Caco-2 (cell line): ENCODE results near the gene HAND2. TPM values are rescaled to one million over a fixed set of nuclear protein-coding genes. Genes with fewer than 3 reads are reported as not detected.

Experiments used
- BruUV-seq: library from RNA; stranded (reverse); fragments of 400-500 nt; replicated peaks from 2 replicates; lab custom pipeline; 2021; lab: Mats Ljungman, UMichigan
- CTCF ChIA-PET: fragments of 300-600 bp; sonication (Branson Sonifier 250); formaldehyde crosslinking; loops from one replicate; lab custom pipeline; 2022; ENCODE audit warnings: antibody characterized with exemption; lab: Charles Lee
- POLR2A ChIA-PET: fragments of 300-600 bp; sonication (Branson Sonifier 250); formaldehyde crosslinking; loops from one replicate; lab custom pipeline; 2022; ENCODE audit warnings: antibody characterized with exemption; lab: Charles Lee
- DNase-seq, 2 experiments: peaks; one replicate each; pipeline versions ENCODE4 v3.0.0 to v3.0.0-alpha.2; 2020 to 2022
- H3K27me3 ChIP-seq: replicated peaks from 2 replicates; pipeline ENCODE4 v1.6.0; 2011; ENCODE audit warnings: low read length; ENCODE audit not compliant: control insufficient read depth, insufficient read depth
- H3K36me3 ChIP-seq: 2 replicates; pipeline ENCODE4 v1.5.1; 2011; ENCODE audit warnings: low read length; ENCODE audit not compliant: control insufficient read depth, insufficient read depth
- H3K4me1 ChIP-seq: fragments of 250-450 bp; sonication (Bioruptor Pico); 2 replicates; pipeline ENCODE4 v1.5.1; 2020; ENCODE audit warnings: mild to moderate bottlenecking
- H3K4me3 ChIP-seq: 2 replicates; pipeline ENCODE4 v1.5.1; 2011; ENCODE audit warnings: low read depth, mild to moderate bottlenecking, control low read depth, low read length
- H3K9me3 ChIP-seq: fragments of 250-450 bp; sonication (Bioruptor Pico); 2 replicates; pipeline ENCODE4 v1.5.1; 2020; ENCODE audit warnings: mild to moderate bottlenecking, moderate library complexity
- H3K27ac Mint-ChIP-seq: one replicate; pipeline ENCODE4 v1.8.0; 2022; ENCODE audit warnings: mixed read lengths; ENCODE audit not compliant: unreplicated experiment
- H3K27me3 Mint-ChIP-seq: one replicate; pipeline ENCODE4 v1.8.0; 2022; ENCODE audit warnings: mixed read lengths; ENCODE audit not compliant: insufficient read depth, unreplicated experiment
- H3K36me3 Mint-ChIP-seq: one replicate; pipeline ENCODE4 v1.8.0; 2022; ENCODE audit warnings: mild to moderate bottlenecking, mixed read lengths; ENCODE audit not compliant: insufficient read depth, unreplicated experiment
- H3K4me1 Mint-ChIP-seq: one replicate; pipeline ENCODE4 v1.8.0; 2022; ENCODE audit warnings: low read depth, mixed read lengths; ENCODE audit not compliant: unreplicated experiment
- H3K4me3 Mint-ChIP-seq: one replicate; pipeline ENCODE4 v1.8.0; 2022; ENCODE audit warnings: mild to moderate bottlenecking, moderate library complexity, mixed read lengths; ENCODE audit not compliant: unreplicated experiment
- H3K9me3 Mint-ChIP-seq: one replicate; pipeline ENCODE4 v1.8.0; 2022; ENCODE audit warnings: mixed read lengths; ENCODE audit not compliant: unreplicated experiment
- intact Hi-C: fragments of 100-400 bp; cut with micrococcal nuclease; formaldehyde crosslinking; loops from one replicate; pipeline ENCODE4 v1.10.0; 2022; ENCODE audit not compliant: unreplicated experiment
- total RNA-seq: library from RNA; stranded (reverse); gene quantifications from 2 replicates; pipeline ENCODE4 v1.2.3, GENCODE V29; 2022
- TF ChIP-seq, protein P1 (sequence below), 2 experiments: fragments of 200-600 bp in 1 of 2; IDR thresholded peaks; 1 replicate in 1 of 2; 2 replicates in 1 of 2; pipeline versions ENCODE4 v1.5.1 to v1.8.0; 2011 to 2022; ENCODE audit warnings: antibody characterized with exemption in 1 of 2, control low read depth in 1 of 2, inconsistent platforms in 1 of 2, low read depth in 1 of 2, low read length in 1 of 2, mild to moderate bottlenecking in 1 of 2, moderate library complexity in 1 of 2; ENCODE audit not compliant: insufficient read depth in 1 of 2, severe bottlenecking in 1 of 2, unreplicated experiment in 1 of 2

The HAND2 gene
- total RNA-seq, 1 experiment from 2014 or later, result not detected

DNA sequence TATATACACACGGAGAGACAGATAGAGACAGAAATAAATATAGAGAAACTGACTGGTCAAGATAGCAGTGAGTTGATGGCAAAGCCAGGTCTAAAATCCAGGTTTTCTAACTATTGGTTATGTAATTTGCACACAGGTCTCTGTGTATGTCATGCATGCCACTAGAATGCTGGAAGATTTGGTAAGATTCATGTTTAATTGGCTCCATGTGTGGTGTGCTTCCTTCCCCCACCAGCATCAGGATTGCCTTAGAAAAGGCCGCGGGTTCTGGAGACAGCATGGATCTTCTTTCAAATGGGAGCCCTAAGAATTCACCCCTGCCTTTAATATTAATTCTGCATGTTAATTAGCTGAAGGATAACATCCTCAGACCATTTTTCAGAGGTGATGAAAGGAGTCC, 31.3 kb downstream of the HAND2 start:
- CTCF ChIA-PET, result no interaction called here
- H3K4me3 Mint-ChIP-seq, result no peak overlapping the region
- H3K27ac Mint-ChIP-seq, result no peak overlapping the region
- no peak overlapping the region for H3K4me3 ChIP-seq
- intact Hi-C loops, result loop anchor here (10.0 kb wide), 2 partner anchors 184 to 484 kb away; no protein-coding TSS in a partner anchor
- H3K9me3 Mint-ChIP-seq, result no peaks in the 10 kb centered on the region
- H3K4me1 ChIP-seq, result 0 out of 2 replicates have a peak, but pooled peaks cover 4% of the 10 kb centered on the region
- no peaks in the 10 kb centered on the region for H3K27me3 Mint-ChIP-seq
- no TSS peak for BruUV-seq
- no peaks in the 10 kb centered on the region for H3K36me3 ChIP-seq
- DNase-seq, result no peak
- H3K9me3 ChIP-seq, result no peaks in the 10 kb centered on the region
- H3K36me3 Mint-ChIP-seq, result no peaks in the 10 kb centered on the region
- H3K4me1 Mint-ChIP-seq, result no peaks in the 10 kb centered on the region
- no peaks in the 10 kb centered on the region; the same call in 1 of the 2 replicates for H3K27me3 ChIP-seq
- POLR2A ChIA-PET, result no interaction called here
- TF ChIP-seq, protein P1, sequence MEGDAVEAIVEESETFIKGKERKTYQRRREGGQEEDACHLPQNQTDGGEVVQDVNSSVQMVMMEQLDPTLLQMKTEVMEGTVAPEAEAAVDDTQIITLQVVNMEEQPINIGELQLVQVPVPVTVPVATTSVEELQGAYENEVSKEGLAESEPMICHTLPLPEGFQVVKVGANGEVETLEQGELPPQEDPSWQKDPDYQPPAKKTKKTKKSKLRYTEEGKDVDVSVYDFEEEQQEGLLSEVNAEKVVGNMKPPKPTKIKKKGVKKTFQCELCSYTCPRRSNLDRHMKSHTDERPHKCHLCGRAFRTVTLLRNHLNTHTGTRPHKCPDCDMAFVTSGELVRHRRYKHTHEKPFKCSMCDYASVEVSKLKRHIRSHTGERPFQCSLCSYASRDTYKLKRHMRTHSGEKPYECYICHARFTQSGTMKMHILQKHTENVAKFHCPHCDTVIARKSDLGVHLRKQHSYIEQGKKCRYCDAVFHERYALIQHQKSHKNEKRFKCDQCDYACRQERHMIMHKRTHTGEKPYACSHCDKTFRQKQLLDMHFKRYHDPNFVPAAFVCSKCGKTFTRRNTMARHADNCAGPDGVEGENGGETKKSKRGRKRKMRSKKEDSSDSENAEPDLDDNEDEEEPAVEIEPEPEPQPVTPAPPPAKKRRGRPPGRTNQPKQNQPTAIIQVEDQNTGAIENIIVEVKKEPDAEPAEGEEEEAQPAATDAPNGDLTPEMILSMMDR (IDR thresholded peaks at IDR 0.05; ENCODE audit: insufficient read depth in 1 of 2, low read depth in 1 of 2, low read length in 1 of 2, severe bottlenecking in 1 of 2, unreplicated experiment in 1 of 2), result no peak

DNA sequence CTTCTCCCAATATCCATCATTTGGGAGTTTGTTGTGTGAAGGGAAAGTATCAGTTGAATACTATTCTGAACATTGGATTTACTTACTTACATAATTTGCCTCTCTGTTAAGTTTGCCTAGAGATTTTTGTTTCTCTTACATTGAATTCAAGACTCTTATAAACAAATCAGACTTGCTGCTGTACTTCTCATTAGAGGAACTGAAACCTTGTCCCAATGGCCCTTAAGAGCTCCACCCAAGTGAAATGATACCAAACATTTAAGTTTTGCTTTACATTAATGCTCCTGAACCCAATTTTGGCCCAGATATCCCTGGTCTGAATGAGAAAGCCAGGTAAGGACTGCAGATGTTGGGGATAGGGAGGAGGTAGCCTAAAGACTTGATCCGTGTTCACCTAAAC, 32.0 kb downstream of the HAND2 start:
- Histone ChIP-seq H3K9me3 (no peaks in the 10 kb centered on the region), H3K4me3 (no peak overlapping the region), H3K36me3 (no peaks in the 10 kb centered on the region), H3K27me3 (no peaks in the 10 kb centered on the region; the same call in 1 of the 2 replicates), H3K4me1 (0 out of 2 replicates have a peak, but pooled peaks cover 4% of the 10 kb centered on the region)
- DNase-seq, result no peak
- H3K9me3 Mint-ChIP-seq, result no peaks in the 10 kb centered on the region
- no peaks in the 10 kb centered on the region for H3K4me1 Mint-ChIP-seq
- no peaks in the 10 kb centered on the region for H3K36me3 Mint-ChIP-seq
- BruUV-seq, result no TSS peak
- intact Hi-C loops, result loop anchor here (10.0 kb wide), 2 partner anchors 183 to 483 kb away; no protein-coding TSS in a partner anchor
- no peak overlapping the region for H3K27ac Mint-ChIP-seq
- POLR2A ChIA-PET, result no interaction called here
- no peak overlapping the region for H3K4me3 Mint-ChIP-seq
- TF ChIP-seq, protein P1 (IDR thresholded peaks at IDR 0.05; ENCODE audit: insufficient read depth in 1 of 2, low read depth in 1 of 2, low read length in 1 of 2, severe bottlenecking in 1 of 2, unreplicated experiment in 1 of 2), result no peak
- H3K27me3 Mint-ChIP-seq, result no peaks in the 10 kb centered on the region
- CTCF ChIA-PET, result interaction anchor here (0.6 to 0.7 kb wide), 2 partner anchors 178 to 616 kb away, joined by 3 read pairs; no protein-coding TSS in a partner anchor

DNA sequence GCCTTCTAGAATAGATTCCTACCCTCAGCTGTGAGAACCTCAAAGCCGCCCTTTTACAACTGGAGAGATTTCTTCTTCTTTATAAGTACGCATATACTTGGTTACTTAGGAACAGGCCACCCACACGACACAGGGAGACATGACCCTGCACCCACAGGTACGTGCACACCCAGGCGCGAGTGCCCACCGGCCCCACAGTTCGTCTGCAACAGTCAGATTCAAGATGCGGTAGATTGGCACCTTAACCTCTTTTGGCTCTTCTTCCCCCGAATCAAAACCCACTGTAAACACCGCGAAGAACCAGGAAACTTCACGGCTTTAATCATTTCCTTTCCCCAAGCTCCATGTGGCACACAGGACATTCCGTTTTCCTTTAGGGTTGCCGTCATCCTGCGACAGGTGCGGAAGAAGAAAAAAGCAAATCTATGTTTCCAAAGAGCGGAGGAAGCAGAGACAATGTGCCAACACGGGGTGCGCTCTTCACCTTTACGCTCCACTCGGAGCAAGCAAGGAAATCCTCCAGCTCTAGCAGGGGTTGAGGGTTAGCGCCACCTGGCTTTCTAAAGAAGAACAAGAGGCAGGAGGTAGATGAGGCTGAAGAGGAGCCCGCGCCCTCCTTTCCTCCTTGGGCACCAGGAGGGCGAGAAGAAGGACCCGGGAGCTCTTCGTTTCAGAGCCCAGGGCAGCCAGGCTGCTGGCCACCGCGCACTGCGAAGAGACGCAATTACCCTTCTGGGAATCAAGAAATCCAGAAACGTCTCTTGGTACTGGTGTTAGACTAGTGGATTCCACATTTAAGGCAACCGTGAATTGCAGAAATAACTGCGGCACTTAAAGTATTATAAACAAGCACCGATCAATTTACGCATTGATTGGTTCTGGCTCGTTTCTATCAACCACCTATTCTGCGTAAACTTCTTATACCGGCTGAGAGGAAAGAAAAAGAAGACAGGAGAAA, 35.7 kb downstream of the HAND2 start:
- ChIA-PET POLR2A (no interaction called here), CTCF (interaction anchor here (0.6 to 1.3 kb wide), 8 partner anchors 12 to 480 kb away, joined by 3 to 39 read pairs (median 3); partner anchors contain the start of gene SAP30)
- peak overlapping the region; percentile 33 for H3K4me3 ChIP-seq
- no peaks in the 10 kb centered on the region for H3K9me3 ChIP-seq
- Mint-ChIP-seq H3K27ac (no peak overlapping the region), H3K27me3 (no peaks in the 10 kb centered on the region), H3K4me1 (peaks cover 8% of the 10 kb centered on the region), H3K4me3 (peak overlapping the region; percentile 69), H3K9me3 (no peaks in the 10 kb centered on the region), H3K36me3 (no peaks in the 10 kb centered on the region)
- TF ChIP-seq, protein P1 (IDR thresholded peaks at IDR 0.05; ENCODE audit: insufficient read depth in 1 of 2, low read depth in 1 of 2, low read length in 1 of 2, severe bottlenecking in 1 of 2, unreplicated experiment in 1 of 2), result peak; percentile 65 to 89
- H3K27me3 ChIP-seq, result no peaks in the 10 kb centered on the region; the same call in 1 of the 2 replicates
- intact Hi-C loops, result loop anchor here (1.0 to 10.0 kb wide), 4 partner anchors 74 to 479 kb away; no protein-coding TSS in a partner anchor
- H3K36me3 ChIP-seq, result no peaks in the 10 kb centered on the region
- BruUV-seq, result no TSS peak
- peaks cover 9% of the 10 kb centered on the region; the same call in 1 of the 2 replicates for H3K4me1 ChIP-seq
- DNase-seq, result peak; percentile 68
